Gastrocnemius medialis (tissue), 4 donors: ENCODE measurements around the gene EIF4A2. TPM values are rescaled to one million over a fixed set of nuclear protein-coding genes. Genes with fewer than 3 reads are reported as not detected.

Experiments used
- ATAC-seq, 2 donors: fragments of 150-250 bp; one replicate each; pipeline ENCODE4 v1.9.1; 2016
- DNase-seq, 2 donors: peaks; one replicate each; pipeline ENCODE4 v3.0.0-alpha.2; 2019
- H3K27ac ChIP-seq, 4 donors: fragments of 200-600 bp; sonication (generic); 1 replicate in 1 of 4; 2 replicates in 3 of 4; pipeline ENCODE4 v1.5.1; 2016 to 2018; ENCODE audit warnings: mild to moderate bottlenecking in 2 of 4, moderate library complexity in 1 of 4
- H3K27me3 ChIP-seq, 3 donors: fragments of 200-600 bp; sonication (generic) in 2 of 3; 1 replicate in 1 of 3; 2 replicates in 2 of 3; pipeline versions ENCODE4 v1.5.1 to v1.6.0; 2016 to 2019; ENCODE audit warnings: mild to moderate bottlenecking in 1 of 3, moderate library complexity in 1 of 3
- H3K36me3 ChIP-seq, 2 donors: fragments of 200-600 bp; sonication (generic) in 1 of 2; one replicate each; pipeline ENCODE4 v1.5.1; 2017 to 2018
- H3K4me1 ChIP-seq, 2 donors: fragments of 200-600 bp; sonication (generic) in 1 of 2; one replicate each; pipeline ENCODE4 v1.5.1; 2016 to 2017; ENCODE audit warnings: mild to moderate bottlenecking in 2 of 2
- H3K4me3 ChIP-seq, 4 donors: fragments of 200-600 bp; sonication (generic) in 3 of 4; 1 replicate in 1 of 4; 2 replicates in 3 of 4; pipeline ENCODE4 v1.5.1; 2016 to 2019; ENCODE audit warnings: mild to moderate bottlenecking in 2 of 4
- H3K9me3 ChIP-seq, 3 donors: fragments of 200-600 bp; sonication (generic) in 2 of 3; 1 replicate in 1 of 3; 2 replicates in 2 of 3; pipeline ENCODE4 v1.5.1; 2016 to 2019
- CTCF ChIP-seq, 5 experiments: fragments of 450-650 bp in 3 of 5; fragments of 200-600 bp in 2 of 5; sonication (generic) in 2 of 5; IDR thresholded peaks in 4 of 5; conservative IDR thresholded peaks in 1 of 5; 1 replicate in 4 of 5; 2 replicates in 1 of 5; pipeline ENCODE4 v1.5.1; 2016 to 2019; ENCODE audit warnings: antibody characterized with exemption in 5 of 5, mild to moderate bottlenecking in 3 of 5, moderate library complexity in 3 of 5
- POLR2A ChIP-seq, 2 donors: fragments of 450-650 bp; IDR thresholded peaks; one replicate each; pipeline ENCODE4 v1.6.1; 2017; ENCODE audit warnings: antibody characterized with exemption in 2 of 2, mild to moderate bottlenecking in 2 of 2, moderate library complexity in 2 of 2
- in situ Hi-C, 4 donors: fragments of 200-750 bp; cut with MboI; loops; one replicate each; pipeline versions ENCODE4 v1.15.0 to v1.8.0; 2017; ENCODE audit warnings: low sequenced_read_pairs in 4 of 4
- intact Hi-C: fragments of 100-400 bp; cut with DNase I; formaldehyde crosslinking; loops from one replicate; pipeline ENCODE4 v1.15.1; 2023; ENCODE audit warnings: low total_unique reads
- total RNA-seq, 4 donors: library from RNA; depleted of rRNA; stranded (reverse); fragments of >200 nt; gene quantifications; one replicate each; pipeline versions ENCODE4 v1.1.0 to v1.2.3, GENCODE V29; 2016

EIF4A2 gene
- total RNA-seq, 4 donors from 2014 or later, result 531 to 622 (median 574) TPM

DNA sequence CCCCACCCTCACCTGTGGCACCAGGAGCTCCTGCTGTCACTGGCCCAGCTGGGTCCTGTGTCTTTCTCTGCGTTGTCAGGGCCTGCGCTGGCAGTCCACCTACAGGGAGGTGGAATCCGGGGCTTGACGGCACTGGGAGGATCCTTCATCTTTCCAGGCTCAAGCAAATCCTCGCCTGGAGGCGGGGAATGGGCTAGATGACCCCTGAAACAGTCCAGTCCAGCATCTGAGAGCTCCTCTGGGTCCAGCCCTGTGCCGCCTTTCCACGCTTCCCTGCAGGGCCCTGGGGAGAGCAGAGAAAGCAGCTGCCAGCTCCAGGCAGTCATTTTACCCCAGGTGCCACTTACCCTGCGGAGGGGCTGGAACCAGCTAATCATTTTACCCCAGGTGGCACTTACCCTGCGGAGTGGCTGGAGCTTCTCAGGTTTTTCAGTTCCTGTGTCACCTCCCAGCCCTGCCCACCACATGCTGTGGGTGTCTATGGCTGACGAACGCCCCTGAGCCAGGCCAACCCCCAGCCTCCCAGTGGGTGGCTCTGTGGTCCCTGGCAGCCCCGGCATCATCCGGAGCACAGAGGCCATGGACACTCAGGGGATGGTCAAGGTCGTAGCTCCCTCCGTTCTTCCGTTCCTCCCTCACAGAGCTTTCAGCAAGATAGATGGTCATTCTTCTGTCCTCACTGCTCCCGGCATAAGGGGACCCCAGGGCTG is 41.2 kb downstream of the EIF4A2 start:
- Histone ChIP-seq H3K9me3 (no peaks in the 10 kb centered on the region), H3K27ac (no peak overlapping the region), H3K36me3 (no peaks in the 10 kb centered on the region), H3K4me3 (no peak overlapping the region), H3K27me3 (peaks cover 29 to 42% (median 42%) of the 10 kb centered on the region in 3 donors), H3K4me1 (peaks cover 0 to 14% of the 10 kb centered on the region in 2 donors)
- ATAC-seq (no peak), DNase-seq (no peak)
- in situ Hi-C loops, result loop anchor here in 2 of 4 donors (5.0 kb wide), 1 partner anchor 212 kb away; the partner anchor contains the start of gene AHSG (in 2 of the 2)
- no peak for TF ChIP-seq POLR2A (IDR thresholded peaks at IDR 0.05)
- intact Hi-C loops, result loop anchor here (5.0 kb wide), 2 partner anchors 108 to 847 kb away; partner anchors contain the start of gene ST6GAL1

- H3K4me3 ChIP-seq, result no peak overlapping the region
- H3K27me3 ChIP-seq, result peaks cover 37 to 49% (median 49%) of the 10 kb centered on the region in 3 donors
- no peak for DNase-seq
- H3K4me1 ChIP-seq, result peaks cover 0 to 14% of the 10 kb centered on the region in 2 donors
- H3K36me3 ChIP-seq, result no peaks in the 10 kb centered on the region
- intact Hi-C loops, result loop anchor here (5.0 kb wide), 2 partner anchors 107 to 848 kb away; partner anchors contain the start of gene ST6GAL1
- ATAC-seq, result no peak
- no peak overlapping the region for H3K27ac ChIP-seq
- TF ChIP-seq CTCF (IDR thresholded peaks at IDR 0.05 in 4 of 5, conservative IDR thresholded peaks at IDR 0.05 in 1 of 5), result no peak
- TF ChIP-seq POLR2A (IDR thresholded peaks at IDR 0.05), result no peak
- in situ Hi-C loops, result no loop called here
- no peaks in the 10 kb centered on the region for H3K9me3 ChIP-seq
Observed at GRCh38 chr3:186825294-186825821, 42.0 kb downstream of the EIF4A2 start.

DNA sequence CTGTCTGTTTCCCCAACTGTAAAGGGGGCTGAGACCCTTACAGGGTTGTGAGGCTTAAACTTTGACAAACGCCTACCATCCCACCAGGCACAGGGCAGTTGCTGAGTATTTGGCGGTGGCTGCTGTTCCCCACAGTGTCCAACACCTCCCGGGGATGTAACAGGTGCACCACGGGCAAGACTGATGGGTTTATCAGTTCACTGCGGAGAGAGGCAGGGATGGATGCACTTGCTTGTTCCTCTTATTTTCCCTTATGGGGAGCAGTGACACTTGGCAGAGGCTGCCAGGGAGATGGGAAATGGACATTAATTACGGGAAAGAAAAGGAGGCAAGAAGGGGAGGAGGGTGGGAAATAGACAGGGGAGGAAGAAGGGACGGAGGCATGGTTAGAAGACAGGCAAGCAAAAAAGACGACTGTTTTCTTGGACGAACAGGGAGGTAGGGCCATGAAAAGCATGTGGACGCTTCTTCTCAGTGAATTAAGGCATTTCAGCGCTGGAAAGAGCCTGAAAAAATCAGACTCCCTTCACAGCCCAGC is 42.6 kb downstream of the EIF4A2 start:
- no peak for DNase-seq
- H3K27ac ChIP-seq, result no peak overlapping the region

GRCh38 chr3:186826410-186826975 is 43.1 kb downstream of the EIF4A2 start:
- intact Hi-C loops (loop anchor here (5.0 kb wide), 2 partner anchors 106 to 849 kb away; partner anchors contain the start of gene ST6GAL1), in situ Hi-C loops (no loop called here)
- ATAC-seq (peak; percentile 18 to 25), DNase-seq (peak in 1 of 2 donors; percentile 13)
- Histone ChIP-seq H3K4me1 (peaks cover 0 to 14% of the 10 kb centered on the region in 2 donors), H3K9me3 (no peaks in the 10 kb centered on the region), H3K4me3 (peak overlapping the region; percentile 65 to 90 (median 86)), H3K36me3 (no peaks in the 10 kb centered on the region), H3K27ac (no peak overlapping the region), H3K27me3 (peaks cover 42 to 61% (median 59%) of the 10 kb centered on the region in 3 donors)
- TF ChIP-seq POLR2A (IDR thresholded peaks at IDR 0.05), result no peak
- no peak for TF ChIP-seq CTCF (IDR thresholded peaks at IDR 0.05 in 4 of 5, conservative IDR thresholded peaks at IDR 0.05 in 1 of 5)

More for the DNA sequence above, 42.6 kb downstream of the EIF4A2 start:
- no peak for ATAC-seq
- in situ Hi-C loops (no loop called here), intact Hi-C loops (loop anchor here (5.0 kb wide), 2 partner anchors 106 to 849 kb away; partner anchors contain the start of gene ST6GAL1)
- H3K4me1 ChIP-seq, result peaks cover 0 to 14% of the 10 kb centered on the region in 2 donors
- TF ChIP-seq CTCF (IDR thresholded peaks at IDR 0.05 in 4 of 5, conservative IDR thresholded peaks at IDR 0.05 in 1 of 5) (no peak), POLR2A (IDR thresholded peaks at IDR 0.05) (no peak)
- H3K27me3 ChIP-seq, result peaks cover 42 to 55% (median 55%) of the 10 kb centered on the region in 3 donors
- no peaks in the 10 kb centered on the region for H3K36me3 ChIP-seq
- peak overlapping the region in 1 of 4 donors; percentile 87 for H3K4me3 ChIP-seq
- H3K9me3 ChIP-seq, result no peaks in the 10 kb centered on the region
